Measurements from ENCODE around the gene MRGPRX2. TPM values are rescaled to one million over a fixed set of nuclear protein-coding genes. Genes with fewer than 3 reads are reported as not detected.

Gene MRGPRX2
- total RNA-seq (2014; rRNA removed; shearing (Covaris generic); ENCODE audit: low replicate concordance) = not detected in 2 replicates

- no peak for DNase-seq
- H3K4me3 ChIP-seq (ENCODE audit: low read length) = no peak within 1 kb of the TSS
- H3K4me1 ChIP-seq (ENCODE audit: low read length) = no peaks in the 10 kb centered on the region
- H3K9ac ChIP-seq (ENCODE audit: low read length) = no peak within 1 kb of the TSS
- H3K4me2 ChIP-seq (ENCODE audit: low read depth, low read length, poor library complexity, severe bottlenecking) = no peak within 1 kb of the TSS
- no peaks in the 10 kb centered on the region for H3K9me2 ChIP-seq (replicated peaks; ENCODE audit: insufficient read depth, low read length)
- H3K27ac ChIP-seq (ENCODE audit: low read length) = no peak within 1 kb of the TSS
- H4K20me1 ChIP-seq (ENCODE audit: insufficient read depth, low read depth, low read length) = no peaks in the 10 kb centered on the region
- no peaks in the 10 kb centered on the region for H3K79me2 ChIP-seq (ENCODE audit: low read length)
- no peak within 1 kb of the TSS for H2AFZ ChIP-seq (ENCODE audit: low read length)
- no peaks in the 10 kb centered on the region for H3K9me3 ChIP-seq (ENCODE audit: low read length)
- H3K27me3 ChIP-seq (ENCODE audit: low read length) = no peaks in the 10 kb centered on the region
- H3K36me3 ChIP-seq (ENCODE audit: insufficient read depth, low read length) = no peaks in the 10 kb centered on the region
Observed at GRCh38 chr11:19060629-19061028, at the start of gene MRGPRX2. Gene MRGPRX2, minus strand, starts transcription at chr11:19060717. Its CDS starts 4,315 bp downstream, at chr11:19056402.

DNA sequence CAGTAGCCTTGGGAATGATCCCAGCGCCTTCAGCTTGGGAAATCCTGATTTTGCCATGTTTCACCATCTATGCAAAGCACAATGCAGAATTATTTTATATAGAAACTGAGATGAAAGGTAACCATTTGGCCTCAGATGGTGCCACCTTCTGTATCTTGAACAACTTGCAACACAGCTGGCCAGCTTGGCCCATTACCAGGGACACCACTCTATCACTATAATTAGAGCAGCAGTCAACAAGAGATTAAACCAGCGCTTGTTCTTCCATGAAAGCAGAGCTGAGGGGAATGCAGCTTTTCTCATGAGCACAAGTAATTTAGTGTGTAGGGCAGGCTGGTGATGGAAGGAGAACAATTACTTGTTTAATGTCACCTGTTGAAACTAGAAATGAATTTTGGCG, 49.8 kb upstream of the MRGPRX2 start:
- Histone ChIP-seq H3K9ac (ENCODE audit: low read length) (no peak overlapping the region), H3K4me2 (ENCODE audit: low read depth, low read length, poor library complexity, severe bottlenecking) (no peak overlapping the region), H3K4me3 (ENCODE audit: low read length) (no peak overlapping the region), H3K79me2 (ENCODE audit: low read length) (no peaks in the 10 kb centered on the region), H3K9me3 (ENCODE audit: low read length) (no peaks in the 10 kb centered on the region), H2AFZ (ENCODE audit: low read length) (no peak overlapping the region), H3K27ac (ENCODE audit: low read length) (no peak overlapping the region), H3K27me3 (ENCODE audit: low read length) (no peaks in the 10 kb centered on the region), H3K36me3 (ENCODE audit: insufficient read depth, low read length) (no peaks in the 10 kb centered on the region), H4K20me1 (ENCODE audit: insufficient read depth, low read depth, low read length) (no peaks in the 10 kb centered on the region), H3K4me1 (ENCODE audit: low read length) (peaks cover 17% of the 10 kb centered on the region), H3K9me2 (replicated peaks; ENCODE audit: insufficient read depth, low read length) (no peaks in the 10 kb centered on the region)
- DNase-seq = no peak

- no peaks in the 10 kb centered on the region for H3K9me3 ChIP-seq (ENCODE audit: low read length)
- no peak overlapping the region for H3K4me3 ChIP-seq (ENCODE audit: low read length)
- H3K4me1 ChIP-seq (ENCODE audit: low read length) = peaks cover 6% of the 10 kb centered on the region
- no peak overlapping the region for H2AFZ ChIP-seq (ENCODE audit: low read length)
- H3K9me2 ChIP-seq (replicated peaks; ENCODE audit: insufficient read depth, low read length) = no peaks in the 10 kb centered on the region
- no peak overlapping the region for H3K4me2 ChIP-seq (ENCODE audit: low read depth, low read length, poor library complexity, severe bottlenecking)
- H3K36me3 ChIP-seq (ENCODE audit: insufficient read depth, low read length) = no peaks in the 10 kb centered on the region
- H3K79me2 ChIP-seq (ENCODE audit: low read length) = no peaks in the 10 kb centered on the region
- H3K27ac ChIP-seq (ENCODE audit: low read length) = no peak overlapping the region
- no peak overlapping the region for H3K9ac ChIP-seq (ENCODE audit: low read length)
- no peaks in the 10 kb centered on the region for H4K20me1 ChIP-seq (ENCODE audit: insufficient read depth, low read depth, low read length)
- no peaks in the 10 kb centered on the region for H3K27me3 ChIP-seq (ENCODE audit: low read length)
- no peak for DNase-seq
Observed at GRCh38 chr11:19107125-19107524, 46.6 kb upstream of the MRGPRX2 start.

GRCh38 chr11:19105011-19105410, 44.5 kb upstream of the MRGPRX2 start:
- H3K27ac ChIP-seq (ENCODE audit: low read length) = no peak overlapping the region
- H3K36me3 ChIP-seq (ENCODE audit: insufficient read depth, low read length) = no peaks in the 10 kb centered on the region
- H2AFZ ChIP-seq (ENCODE audit: low read length) = no peak overlapping the region
- H4K20me1 ChIP-seq (ENCODE audit: insufficient read depth, low read depth, low read length) = no peaks in the 10 kb centered on the region
- no peaks in the 10 kb centered on the region for H3K27me3 ChIP-seq (ENCODE audit: low read length)
- peaks cover 6% of the 10 kb centered on the region for H3K4me1 ChIP-seq (ENCODE audit: low read length)
- no peak overlapping the region for H3K4me2 ChIP-seq (ENCODE audit: low read depth, low read length, poor library complexity, severe bottlenecking)
- H3K9ac ChIP-seq (ENCODE audit: low read length) = no peak overlapping the region
- H3K9me3 ChIP-seq (ENCODE audit: low read length) = no peaks in the 10 kb centered on the region
- no peaks in the 10 kb centered on the region for H3K79me2 ChIP-seq (ENCODE audit: low read length)
- no peaks in the 10 kb centered on the region for H3K9me2 ChIP-seq (replicated peaks; ENCODE audit: insufficient read depth, low read length)
- DNase-seq = no peak
- H3K4me3 ChIP-seq (ENCODE audit: low read length) = no peak overlapping the region

DNA sequence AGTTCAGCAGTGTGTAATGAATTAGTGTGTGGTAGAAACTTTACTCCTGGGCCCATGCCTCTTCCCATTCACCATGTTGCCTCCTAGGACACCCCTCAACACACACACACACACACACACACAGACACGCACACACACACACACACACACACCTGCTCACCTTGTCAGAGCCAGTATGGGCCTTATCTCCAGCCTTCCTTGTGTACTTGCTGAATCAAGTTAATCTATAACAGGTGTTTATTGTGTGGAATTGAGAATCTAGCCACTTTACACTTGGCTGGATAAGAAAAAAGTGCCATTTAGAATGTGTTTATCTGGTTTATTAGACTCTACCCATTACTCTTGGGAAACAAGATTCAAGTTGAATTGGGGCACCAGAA, 42.0 kb upstream of the MRGPRX2 start:
- Histone ChIP-seq H4K20me1 (ENCODE audit: insufficient read depth, low read depth, low read length) (no peaks in the 10 kb centered on the region), H3K4me2 (ENCODE audit: low read depth, low read length, poor library complexity, severe bottlenecking) (no peak overlapping the region), H3K36me3 (ENCODE audit: insufficient read depth, low read length) (no peaks in the 10 kb centered on the region), H3K9me2 (replicated peaks; ENCODE audit: insufficient read depth, low read length) (no peaks in the 10 kb centered on the region), H3K4me3 (ENCODE audit: low read length) (no peak overlapping the region), H2AFZ (ENCODE audit: low read length) (no peak overlapping the region), H3K27ac (ENCODE audit: low read length) (no peak overlapping the region), H3K9me3 (ENCODE audit: low read length) (no peaks in the 10 kb centered on the region), H3K4me1 (ENCODE audit: low read length) (peaks cover 6% of the 10 kb centered on the region), H3K9ac (ENCODE audit: low read length) (no peak overlapping the region), H3K79me2 (ENCODE audit: low read length) (no peaks in the 10 kb centered on the region), H3K27me3 (ENCODE audit: low read length) (no peaks in the 10 kb centered on the region)
- no peak for DNase-seq

DNA sequence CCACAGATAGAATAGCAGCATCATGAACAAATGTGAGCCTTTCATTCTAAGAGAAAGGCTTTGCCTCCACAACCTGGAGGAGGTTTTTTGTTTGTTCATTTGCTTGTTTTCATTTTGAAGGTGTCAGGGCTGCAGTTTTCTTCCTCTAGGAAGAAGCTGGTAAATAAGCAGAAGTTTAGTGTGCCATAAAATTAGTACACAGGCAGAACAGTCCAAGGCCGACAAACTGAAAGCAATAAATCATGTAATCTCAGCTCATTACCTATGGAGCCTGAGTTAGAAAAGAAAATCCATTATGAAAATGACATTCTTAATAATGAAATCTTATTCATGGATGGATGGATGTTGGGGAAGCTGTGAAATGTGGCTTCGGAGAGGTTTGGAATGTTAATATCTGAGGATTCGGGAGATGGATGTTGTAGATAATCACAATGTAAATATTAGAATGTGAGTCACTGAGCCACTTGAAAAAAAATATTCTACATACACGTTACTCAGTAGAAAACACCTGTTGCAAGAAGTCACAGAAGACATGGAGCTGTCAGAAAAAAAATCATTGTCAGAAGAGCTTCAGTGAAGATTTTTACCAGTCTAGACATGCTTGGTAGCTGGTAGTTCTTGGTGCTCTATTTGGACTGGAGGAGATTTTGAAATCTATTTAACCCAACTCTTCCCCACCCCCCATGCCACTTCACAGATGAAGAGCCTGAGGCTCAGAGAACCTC, 41.4 kb upstream of the MRGPRX2 start:
- Histone ChIP-seq H3K4me1 (ENCODE audit: low read length) (peaks cover 6% of the 10 kb centered on the region), H3K27ac (ENCODE audit: low read length) (no peak overlapping the region), H3K9ac (ENCODE audit: low read length) (no peak overlapping the region), H3K9me2 (replicated peaks; ENCODE audit: insufficient read depth, low read length) (no peaks in the 10 kb centered on the region), H3K27me3 (ENCODE audit: low read length) (no peaks in the 10 kb centered on the region), H3K36me3 (ENCODE audit: insufficient read depth, low read length) (no peaks in the 10 kb centered on the region), H4K20me1 (ENCODE audit: insufficient read depth, low read depth, low read length) (no peaks in the 10 kb centered on the region), H3K9me3 (ENCODE audit: low read length) (no peaks in the 10 kb centered on the region), H2AFZ (ENCODE audit: low read length) (no peak overlapping the region), H3K4me3 (ENCODE audit: low read length) (no peak overlapping the region), H3K4me2 (ENCODE audit: low read depth, low read length, poor library complexity, severe bottlenecking) (no peak overlapping the region), H3K79me2 (ENCODE audit: low read length) (no peaks in the 10 kb centered on the region)
- DNase-seq = no peak

DNA sequence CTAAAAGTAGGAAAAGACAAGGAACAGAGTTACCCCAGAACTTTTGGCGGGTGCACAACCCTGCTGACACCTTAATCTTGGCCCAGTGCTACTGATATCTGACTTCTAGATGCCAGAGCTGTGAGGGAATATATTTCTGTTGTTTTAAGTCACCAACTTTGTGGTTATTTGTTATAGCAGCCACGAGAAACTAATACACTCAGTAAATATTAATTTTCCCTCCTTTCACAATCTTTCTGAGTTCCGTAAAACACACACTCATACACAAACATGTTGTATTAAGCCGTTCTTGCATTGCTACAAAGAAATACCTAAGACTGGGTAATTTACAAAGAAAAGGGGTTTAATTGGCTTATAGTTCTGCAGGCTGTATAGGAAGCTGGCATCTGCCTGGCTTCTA, 40.4 kb upstream of the MRGPRX2 start:
- Histone ChIP-seq H3K9ac (ENCODE audit: low read length) (no peak overlapping the region), H3K79me2 (ENCODE audit: low read length) (no peaks in the 10 kb centered on the region), H2AFZ (ENCODE audit: low read length) (no peak overlapping the region), H3K27me3 (ENCODE audit: low read length) (no peaks in the 10 kb centered on the region), H4K20me1 (ENCODE audit: insufficient read depth, low read depth, low read length) (no peaks in the 10 kb centered on the region), H3K9me3 (ENCODE audit: low read length) (no peaks in the 10 kb centered on the region), H3K27ac (ENCODE audit: low read length) (no peak overlapping the region), H3K4me3 (ENCODE audit: low read length) (no peak overlapping the region), H3K36me3 (ENCODE audit: insufficient read depth, low read length) (no peaks in the 10 kb centered on the region), H3K4me1 (ENCODE audit: low read length) (peaks cover 6% of the 10 kb centered on the region), H3K9me2 (replicated peaks; ENCODE audit: insufficient read depth, low read length) (no peaks in the 10 kb centered on the region), H3K4me2 (ENCODE audit: low read depth, low read length, poor library complexity, severe bottlenecking) (no peak overlapping the region)
- no peak for DNase-seq

DNA sequence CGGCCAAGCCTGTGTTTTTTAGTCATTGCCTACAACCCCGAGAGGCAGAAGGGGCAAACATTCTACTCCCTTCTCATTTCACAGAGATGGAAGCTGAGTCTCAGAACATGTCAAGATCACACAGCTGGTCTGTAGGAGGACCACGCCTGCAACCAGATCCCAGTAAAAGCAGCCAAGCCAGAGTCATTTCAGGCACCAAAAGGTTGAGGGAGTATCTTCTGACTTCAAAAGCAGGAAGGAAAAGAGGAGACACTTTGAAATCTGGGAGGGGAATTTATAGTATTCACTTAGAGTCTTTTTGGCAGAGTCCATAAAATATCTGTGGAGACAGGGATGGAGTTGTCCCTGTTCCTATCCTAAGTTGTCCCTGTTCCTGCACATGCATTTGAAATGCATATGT, 38.6 kb upstream of the MRGPRX2 start:
- no peak overlapping the region for H3K4me3 ChIP-seq (ENCODE audit: low read length)
- no peaks in the 10 kb centered on the region for H3K79me2 ChIP-seq (ENCODE audit: low read length)
- no peaks in the 10 kb centered on the region for H3K36me3 ChIP-seq (ENCODE audit: insufficient read depth, low read length)
- no peak for DNase-seq
- H3K9me2 ChIP-seq (replicated peaks; ENCODE audit: insufficient read depth, low read length) = no peaks in the 10 kb centered on the region
- no peaks in the 10 kb centered on the region for H3K4me1 ChIP-seq (ENCODE audit: low read length)
- H3K27me3 ChIP-seq (ENCODE audit: low read length) = no peaks in the 10 kb centered on the region
- H3K9ac ChIP-seq (ENCODE audit: low read length) = no peak overlapping the region
- H3K27ac ChIP-seq (ENCODE audit: low read length) = no peak overlapping the region
- H3K4me2 ChIP-seq (ENCODE audit: low read depth, low read length, poor library complexity, severe bottlenecking) = no peak overlapping the region
- no peaks in the 10 kb centered on the region for H4K20me1 ChIP-seq (ENCODE audit: insufficient read depth, low read depth, low read length)
- H2AFZ ChIP-seq (ENCODE audit: low read length) = no peak overlapping the region
- H3K9me3 ChIP-seq (ENCODE audit: low read length) = no peaks in the 10 kb centered on the region

Data from Karpas-422 (cell line).